Activated T-cell treated with anti-CD3 and anti-CD28 coated beads, Interleukin-2, amount 50 U/mL, for 1 hour (primary cell): ENCODE data around the gene CAMK1D.
"Not testable (repeated sequence)": the region's sequence is repeated elsewhere in the genome, so short reads cannot be mapped to it uniquely, and the experiment has no call there.

Source experiments
- DNase-seq: peaks from one replicate; pipeline ENCODE4 v3.0.0-alpha.2; 2020

Gene CAMK1D

DNA sequence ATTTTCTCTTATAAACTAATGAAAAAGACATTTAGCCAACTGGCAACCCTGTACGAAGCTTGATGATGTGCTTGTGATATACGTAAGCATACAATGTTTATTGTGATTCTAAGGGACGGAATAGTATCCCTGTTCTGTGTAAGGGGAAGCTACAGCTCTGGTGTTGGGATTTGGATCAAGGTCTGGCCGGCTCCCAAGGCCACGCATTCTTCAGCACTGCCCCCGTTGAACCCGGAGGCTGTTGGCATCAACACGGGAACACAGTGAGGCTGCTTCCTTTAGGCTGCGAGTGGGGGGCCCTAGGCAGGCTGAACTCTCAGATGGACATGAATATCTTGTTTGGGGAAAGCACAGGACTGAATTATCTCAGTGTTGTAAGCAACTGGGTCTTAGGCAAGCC is 180.6 kb downstream of the CAMK1D start:
- no peak for DNase-seq

DNA sequence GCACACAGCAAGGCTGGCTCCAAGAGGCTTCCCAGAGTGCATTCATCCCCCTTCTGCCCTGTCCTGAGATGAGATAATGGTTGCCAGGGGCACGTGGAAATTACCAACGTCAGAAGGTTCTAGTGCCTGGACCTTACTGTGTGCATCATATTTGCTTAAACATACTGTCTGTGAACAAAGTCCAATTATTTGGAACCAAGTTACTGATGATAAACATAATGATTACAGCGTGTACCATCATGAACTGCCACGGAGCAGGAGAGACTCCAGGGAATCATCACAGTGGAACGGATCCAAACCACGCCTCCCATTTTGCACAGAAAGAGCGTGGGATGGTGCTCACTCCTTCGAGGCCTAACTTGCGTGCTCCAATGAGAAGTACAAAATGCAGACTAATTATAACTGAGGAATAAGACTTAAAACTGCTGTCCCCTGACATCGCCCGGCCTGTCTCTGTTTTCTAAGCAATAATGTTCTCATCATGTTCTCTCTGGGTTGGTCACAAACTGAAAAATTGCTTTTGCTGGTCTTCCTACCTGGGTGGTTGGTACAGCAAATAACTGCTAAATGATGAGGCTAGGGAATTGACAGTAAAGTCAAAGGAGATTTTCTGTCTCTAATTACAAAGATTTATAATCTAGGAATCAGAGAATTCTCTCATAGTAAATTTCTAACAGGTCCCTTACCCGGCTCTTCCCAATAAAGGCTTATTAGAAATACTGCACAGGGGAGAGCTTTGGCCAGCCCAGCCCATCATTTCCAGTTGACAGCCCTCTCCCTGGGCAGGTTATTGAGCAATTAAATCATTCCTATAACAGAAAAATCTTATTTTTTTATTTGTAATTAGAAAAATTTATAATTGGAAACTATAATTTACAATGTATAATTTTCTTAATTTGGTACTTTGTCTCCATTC is 182.2 kb downstream of the CAMK1D start:
- no peak for DNase-seq

DNA sequence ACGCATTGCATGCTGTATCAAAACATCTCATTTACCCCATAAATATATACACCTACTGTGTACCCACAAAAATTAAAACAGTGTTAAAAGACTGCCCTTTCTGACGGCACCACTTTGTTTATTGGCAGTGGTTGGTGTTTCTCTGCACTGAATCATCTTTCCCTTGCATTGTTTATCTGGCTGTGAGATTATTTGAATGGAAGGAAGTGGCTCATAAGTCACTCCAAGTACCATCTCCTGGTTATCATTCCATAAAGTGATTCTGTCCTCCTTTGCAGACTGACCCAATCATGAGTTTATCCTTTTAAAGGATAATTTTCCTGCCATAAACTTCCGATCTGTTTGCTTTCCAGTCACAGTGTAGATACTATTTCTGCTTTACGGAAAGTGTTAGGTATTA is 183.8 kb downstream of the CAMK1D start:
- DNase-seq, result no peak

DNA sequence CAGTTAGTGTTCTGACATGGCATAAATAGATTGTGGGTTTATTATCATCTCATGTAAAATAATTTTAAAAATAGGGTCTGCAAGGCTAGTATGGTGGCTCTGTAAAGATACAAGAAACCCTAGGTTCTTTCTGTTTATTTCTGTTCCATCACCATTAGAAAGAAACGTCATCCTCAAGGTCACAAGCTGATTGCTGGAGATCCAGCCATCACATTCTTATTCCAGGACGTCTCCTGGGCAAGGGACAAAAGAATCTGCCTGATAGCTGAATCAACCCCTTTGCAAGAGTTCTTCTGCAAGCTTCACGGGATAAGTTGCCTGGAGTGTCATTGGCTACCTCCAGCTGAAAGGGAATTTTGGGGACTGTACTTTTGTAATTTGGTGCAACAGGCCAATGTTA is 184.4 kb downstream of the CAMK1D start:
- no peak for DNase-seq

DNA sequence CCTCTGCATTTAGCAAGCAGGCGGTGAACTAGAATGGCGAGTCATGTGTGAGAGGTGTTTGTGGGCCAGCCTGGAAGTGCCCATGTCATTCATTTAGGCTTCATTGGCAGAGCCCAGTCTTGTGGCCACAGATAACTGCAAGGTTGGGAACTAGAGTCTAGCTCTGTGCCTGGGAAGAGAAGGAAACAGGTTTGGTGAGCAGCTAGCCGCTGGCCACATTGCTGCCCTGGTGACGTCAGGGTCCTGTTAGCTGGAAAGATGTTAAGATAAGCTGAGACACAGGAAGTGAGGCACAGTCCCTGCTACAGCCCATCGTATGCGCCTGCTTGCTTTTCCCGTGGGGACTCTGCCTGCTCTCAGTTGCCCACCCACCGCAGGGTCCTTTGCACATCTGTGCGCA is 185.5 kb downstream of the CAMK1D start:
- DNase-seq, result no peak

DNA sequence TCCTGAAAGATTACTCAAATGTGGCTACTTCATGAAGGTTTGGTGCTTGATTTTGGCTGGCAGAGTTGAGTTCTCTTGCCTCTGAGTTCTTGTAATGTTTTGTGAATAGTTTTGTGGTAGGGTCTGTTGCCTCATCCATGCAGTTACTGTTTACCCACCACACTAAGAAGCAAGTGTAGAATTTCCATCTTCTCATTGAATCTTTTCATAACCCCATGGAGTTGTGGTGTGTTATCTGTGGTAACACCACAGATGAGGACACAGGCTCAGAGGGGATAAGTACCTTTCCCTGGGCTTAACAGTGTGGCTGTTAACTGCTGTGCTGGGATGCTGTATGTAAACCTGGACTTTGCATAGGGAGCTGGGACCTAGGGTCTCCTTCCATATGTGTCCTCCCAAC is 186.3 kb downstream of the CAMK1D start:
- DNase-seq, result no peak

DNA sequence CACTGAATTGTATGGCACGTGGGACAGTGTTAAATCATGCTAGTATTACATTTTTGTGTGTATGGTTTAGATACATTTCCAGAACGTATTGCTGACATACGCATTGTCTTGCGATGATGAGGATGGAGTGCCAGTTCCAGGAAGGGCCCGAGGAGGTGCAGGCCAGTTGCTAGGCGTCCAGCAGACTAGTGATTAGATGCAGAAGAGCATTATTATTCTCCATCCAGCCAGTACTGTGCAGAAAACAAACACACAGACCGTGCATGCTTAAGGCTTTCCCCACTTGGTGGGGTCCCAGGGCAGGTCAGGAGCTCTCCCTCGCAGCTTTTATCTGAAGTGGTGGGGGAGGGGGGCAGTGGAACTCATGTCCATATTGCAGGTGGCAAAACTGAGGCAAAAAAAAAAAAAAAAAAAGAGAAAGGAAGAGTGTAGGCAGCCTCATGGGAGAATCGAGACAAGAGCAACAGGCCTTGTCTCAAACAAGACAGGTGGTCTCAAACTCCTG is 189.2 kb downstream of the CAMK1D start:
- no peak for DNase-seq

DNA sequence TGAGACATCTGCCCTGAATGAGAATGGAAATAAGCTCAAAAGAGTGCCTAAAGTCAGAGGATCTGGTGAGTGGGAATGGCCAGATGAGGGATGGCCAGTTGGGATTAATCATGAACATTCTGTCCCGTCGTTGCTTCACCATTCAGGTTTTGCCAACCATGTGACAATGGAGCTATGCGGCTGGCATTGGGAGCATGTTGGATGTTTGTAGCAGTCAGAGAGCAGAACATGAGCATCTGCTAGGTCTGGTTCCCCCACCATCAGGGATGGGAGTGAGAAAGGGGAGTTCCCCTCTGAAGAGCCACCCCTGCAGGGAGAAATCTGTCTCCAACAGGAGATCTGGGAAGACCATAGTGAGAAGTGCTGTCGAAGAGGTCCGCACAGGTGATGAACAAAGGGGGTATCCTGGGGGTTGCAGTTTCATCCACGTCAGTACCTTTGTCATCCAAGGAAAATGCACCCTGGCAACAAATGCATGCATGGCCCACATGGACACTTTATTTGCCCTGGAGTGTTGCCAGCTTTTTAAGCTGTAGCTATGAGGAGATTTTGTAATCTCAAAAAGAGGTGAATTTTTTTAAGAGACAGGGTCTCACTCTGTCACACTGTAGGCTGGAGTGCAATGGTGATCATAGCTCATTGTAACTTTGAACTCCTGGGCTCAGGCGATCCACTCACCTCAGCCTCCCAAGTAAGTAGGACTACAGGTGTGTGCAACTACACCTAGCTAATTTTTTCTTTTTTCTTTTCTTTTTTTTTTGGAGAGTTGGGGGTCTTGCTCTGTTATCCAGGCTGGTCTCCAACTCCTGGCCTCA is 190.2 kb downstream of the CAMK1D start:
- no peak for DNase-seq

DNA sequence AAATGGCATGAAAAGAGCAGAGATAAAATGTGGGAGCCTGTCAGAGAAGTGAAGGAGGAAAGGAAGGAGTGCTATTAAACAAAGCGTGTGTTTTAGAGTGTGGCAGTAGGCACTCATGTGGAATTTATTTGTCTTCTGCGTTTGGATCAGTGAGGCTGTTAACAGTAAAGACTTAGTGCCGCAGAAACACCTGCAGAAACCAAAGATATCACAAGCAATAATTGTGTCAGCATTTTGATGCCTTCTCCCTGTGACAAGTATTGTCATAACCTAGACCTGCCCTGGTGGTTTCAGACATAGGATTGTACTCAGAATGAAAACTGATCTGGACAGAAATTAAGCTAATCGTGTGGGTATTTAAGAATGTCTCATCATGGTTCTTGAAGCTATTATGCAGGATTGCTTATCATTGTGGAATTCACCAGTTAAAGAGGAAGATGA is 191.0 kb downstream of the CAMK1D start:
- DNase-seq, result no peak

DNA sequence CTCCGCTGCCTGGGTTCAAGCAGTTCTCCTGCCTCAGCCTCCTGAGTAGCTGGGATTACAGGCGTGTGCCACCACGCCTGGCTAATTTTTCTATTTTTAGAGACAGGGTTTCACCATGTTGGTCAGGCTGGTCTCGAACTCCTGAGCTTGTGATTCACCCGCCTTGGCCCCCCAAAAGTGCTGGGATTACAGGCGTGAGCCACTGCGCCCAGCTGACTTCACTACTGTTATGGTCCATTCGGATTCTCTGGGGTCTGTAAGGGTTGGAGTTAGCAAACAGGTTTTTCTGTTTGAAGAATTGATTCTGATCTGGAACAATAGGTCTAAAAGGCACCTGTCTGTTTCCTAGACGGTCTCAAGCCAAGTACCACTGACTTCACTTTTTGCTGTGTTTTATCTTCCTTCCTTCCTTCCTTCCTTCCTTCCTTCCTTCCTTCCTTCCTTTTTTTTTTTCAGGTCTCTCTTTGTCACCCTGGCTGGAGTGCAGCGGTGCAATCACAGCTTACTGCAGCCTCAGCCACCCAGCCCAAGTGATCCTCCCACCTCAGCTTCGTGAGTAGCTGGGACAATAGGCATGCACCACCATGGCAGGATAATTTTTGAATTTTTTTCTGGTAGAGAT is 192.2 kb downstream of the CAMK1D start:
- DNase-seq, result no peak

DNA sequence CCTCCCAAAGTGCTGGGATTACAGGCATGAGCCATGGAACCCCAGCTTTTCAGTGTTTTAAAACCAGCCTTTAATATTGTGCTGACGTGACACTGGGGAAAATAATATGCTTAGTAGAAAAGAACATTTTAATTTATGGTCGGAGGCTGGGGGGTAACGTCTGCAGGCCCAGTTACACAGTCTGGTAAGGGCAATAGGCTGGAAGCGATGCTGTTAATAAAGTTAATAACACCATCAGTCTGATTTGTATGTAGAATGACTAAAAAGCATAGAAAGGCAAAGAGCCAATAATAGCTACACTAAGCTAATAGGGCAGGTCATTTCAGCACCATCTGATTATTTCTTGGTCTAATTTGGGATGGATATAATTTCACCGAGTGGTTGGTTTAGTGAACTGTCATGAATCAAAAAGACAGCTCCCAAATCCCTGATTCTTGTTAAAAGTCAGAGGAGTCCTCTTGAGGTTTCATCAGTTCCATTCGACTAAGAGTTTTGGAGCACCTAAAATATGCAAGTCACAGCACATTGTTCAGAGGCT is 192.9 kb downstream of the CAMK1D start:
- no peak for DNase-seq

DNA sequence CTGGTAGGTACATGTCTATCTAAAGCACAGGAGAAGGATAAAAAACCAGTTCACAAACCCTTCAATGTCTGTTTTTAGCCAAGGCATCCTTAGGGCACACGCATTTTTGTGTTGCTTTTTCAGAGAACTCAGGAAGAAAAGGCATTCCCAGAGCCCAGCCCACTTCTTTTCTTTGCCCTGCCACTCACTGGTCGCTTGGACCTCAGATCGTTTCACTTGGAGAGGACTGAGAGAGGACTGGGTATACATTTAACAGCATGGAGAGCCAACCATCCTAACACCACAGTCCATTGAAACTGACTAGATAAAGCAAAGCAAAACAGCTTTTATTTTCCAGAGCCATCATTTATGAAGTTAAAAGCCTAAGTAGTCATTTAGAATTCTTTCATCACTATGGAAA is 194.2 kb downstream of the CAMK1D start:
- no peak for DNase-seq

DNA sequence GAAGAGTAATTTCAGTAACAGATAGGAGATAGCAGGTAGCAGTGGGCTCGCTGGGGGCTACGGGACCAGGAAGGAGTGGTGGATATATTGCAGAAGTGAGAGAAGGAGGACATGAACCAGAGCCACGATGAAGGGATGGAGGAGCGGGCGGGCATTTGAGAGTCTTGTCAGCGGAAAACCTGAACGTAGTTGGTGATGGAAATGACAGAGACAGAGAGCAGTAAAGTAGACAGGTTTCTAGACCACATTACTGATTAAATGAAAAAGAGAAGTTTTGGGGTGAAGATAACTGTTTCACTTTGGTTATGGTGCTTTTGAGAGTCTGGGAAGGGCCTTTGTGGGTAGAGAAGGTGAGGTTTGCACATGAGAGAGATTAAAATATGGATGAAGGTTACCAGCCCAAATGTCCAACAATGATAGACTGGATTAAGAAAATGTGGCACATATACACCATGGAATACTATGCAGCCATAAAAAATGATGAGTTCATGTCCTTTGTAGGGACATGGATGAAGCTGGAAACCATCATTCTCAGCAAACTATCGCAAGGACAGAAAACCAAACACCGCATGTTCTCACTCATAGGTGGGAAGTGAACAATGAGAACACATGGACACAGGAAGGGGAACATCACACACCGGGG is 196.9 kb downstream of the CAMK1D start:
- not testable (repeated sequence) for DNase-seq

DNA sequence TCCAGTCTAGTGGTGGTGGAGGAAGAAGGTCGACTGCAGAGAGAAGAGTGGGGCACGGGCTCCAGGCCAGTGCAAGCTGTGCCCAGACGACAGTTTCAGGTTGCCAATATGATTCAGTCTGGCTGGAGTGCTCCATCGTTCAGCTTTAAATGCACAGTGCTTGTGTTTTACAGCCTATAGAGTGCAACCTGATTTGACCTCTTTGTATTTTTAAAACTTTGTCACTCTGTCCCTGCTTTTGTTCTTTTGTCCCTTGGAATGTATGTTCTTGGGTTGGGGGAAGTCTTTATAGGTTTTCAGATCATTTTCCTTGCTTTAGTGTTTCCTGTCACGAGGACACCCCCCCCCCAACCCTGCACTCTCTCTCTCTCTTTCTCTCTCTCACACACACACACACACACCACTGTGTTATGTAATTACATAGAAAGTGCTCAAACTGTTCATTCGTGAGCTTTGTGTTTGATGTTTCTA is 198.0 kb downstream of the CAMK1D start:
- no peak for DNase-seq

DNA sequence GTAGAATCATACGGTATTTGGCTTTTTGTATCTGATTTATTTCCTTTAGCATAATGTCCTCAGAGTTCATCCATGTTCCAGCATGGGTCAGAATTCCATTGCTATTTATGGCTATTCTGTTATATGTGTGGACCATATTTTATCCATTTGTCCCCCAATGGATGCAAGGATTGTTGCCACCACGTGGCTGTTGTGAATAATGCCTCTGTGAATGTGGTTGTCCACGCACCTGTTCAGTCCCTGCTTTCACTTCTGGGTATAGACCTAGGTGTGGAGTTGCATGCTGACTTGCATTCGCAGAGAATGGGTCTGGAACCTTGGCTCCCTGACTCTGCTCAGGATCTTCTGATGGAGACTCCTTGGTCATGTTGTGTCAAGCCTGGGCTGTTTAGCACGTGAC is 199.9 kb downstream of the CAMK1D start:
- DNase-seq, result no peak

DNA sequence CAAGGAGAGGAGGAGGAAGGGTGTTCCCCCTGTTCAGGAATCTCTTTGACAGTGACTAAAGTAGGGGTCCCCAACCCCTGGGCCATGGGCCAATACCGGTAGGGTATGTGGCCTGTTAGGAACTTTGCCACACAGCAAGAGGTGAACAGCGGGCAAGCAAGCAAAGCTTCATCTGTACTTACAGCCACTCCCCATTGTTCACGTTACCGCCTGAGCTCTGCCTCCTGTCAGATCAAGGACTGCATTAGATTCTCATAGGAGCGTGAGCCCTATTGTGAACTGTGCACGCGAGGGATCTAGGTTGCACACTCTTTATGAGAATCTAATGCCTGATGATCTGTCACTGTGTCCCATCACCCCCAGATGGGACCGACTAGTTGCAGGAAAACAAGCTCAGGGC is 201.6 kb downstream of the CAMK1D start:
- no peak for DNase-seq

DNA sequence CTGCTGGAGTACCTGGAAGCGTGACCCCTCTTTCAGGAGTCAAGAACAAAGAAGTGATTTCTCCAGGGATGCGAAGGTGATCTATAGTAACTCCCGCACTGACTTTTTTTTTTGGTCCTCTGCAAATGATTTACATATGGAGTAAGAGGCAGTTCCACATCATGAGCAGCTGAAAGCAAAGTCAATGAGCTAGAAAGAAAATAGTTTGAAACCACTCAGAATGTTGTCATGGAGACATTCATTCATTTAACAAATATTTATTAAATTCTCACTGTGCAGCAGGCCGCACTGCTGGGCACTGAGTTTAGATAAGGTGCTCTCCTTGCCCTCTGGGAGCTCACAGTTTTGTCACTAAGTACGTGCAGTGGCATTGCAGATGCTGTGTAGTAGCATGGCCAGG is 206.7 kb downstream of the CAMK1D start:
- no peak for DNase-seq

DNA sequence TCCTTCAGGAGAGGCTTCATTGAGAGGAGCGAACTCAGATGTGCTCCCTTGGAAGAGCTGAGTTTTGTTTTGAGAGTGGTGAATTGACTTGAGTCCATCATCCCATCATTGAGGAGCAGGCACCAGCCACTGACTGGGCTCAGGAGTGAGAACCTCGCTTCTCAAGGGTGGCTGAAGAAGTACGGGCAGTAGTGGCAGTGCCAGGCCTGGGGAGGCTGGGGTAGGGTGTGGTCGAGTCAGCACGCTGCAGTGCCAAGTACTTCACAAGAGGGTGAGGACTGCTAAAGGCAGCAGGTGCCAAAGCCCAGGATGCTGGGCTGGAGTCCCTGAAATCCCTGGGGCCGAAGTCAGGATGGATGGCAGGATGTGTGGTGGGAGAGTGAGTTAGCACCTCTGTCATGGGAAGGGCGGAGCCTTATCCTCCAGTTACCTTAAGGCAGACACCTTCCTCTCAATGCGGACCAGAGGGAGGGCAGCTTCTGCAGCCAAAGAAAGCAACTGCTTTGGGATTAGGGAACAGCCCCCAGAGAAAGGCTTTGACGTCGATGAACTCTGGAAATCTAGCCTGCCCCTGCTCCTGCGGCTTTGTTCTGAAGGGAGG is 210.3 kb downstream of the CAMK1D start:
- DNase-seq, result no peak

DNA sequence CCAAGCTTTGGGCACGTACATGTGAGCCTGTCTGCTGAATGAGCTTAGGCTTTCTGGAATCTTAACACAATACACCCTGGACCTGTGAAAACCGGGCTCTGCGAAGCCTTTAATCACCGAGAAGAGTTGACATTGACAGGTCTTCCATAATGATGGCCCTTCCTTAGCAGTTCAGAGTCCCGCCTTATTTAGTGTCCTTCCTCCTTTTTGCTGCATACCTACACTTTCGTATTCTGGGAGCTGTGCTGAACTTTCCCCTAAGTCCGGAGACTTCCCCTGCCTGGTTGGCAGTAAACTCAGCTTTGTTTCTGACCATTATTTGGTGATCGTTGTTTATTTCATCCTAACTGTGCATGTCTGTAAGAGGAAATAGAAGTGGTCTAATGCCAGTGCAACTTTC is 212.0 kb downstream of the CAMK1D start:
- no peak for DNase-seq

DNA sequence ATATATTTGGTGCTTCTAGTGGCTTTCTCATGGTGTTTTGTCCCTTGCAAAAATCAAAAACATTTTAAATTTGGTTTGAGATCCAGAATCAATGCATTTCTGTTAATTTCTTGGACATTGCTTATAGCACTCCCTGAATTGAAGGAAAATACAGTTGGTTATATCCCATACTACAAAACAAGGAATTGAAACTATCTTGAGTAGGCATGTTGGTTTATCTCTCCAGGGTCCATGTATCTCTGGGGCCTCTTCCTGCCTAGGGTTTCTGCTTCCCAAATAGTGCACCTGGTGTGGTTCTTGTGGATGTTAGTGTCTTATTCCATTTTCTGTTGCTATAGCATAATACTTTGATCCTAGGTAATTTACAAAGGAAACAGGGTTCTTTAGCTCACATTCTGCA is 212.4 kb downstream of the CAMK1D start:
- no peak for DNase-seq

DNA sequence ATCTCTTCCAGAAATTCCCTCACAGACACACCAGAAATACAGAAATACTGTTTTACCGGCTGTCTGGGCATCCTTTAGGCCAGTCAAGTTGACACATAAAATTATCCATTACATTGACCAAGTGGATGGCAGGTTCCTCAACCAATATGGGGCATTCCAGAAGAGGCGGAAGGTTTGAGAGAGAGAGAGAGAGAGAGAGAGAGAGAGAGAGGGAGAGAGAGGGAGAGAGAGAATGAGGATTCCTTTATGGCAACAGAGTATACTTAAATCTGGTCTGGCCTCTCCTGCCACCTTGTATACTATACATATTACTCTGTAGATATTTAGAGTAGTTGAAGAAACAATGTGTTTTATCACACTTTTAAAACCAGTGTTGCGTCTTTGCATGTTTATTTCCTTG is 214.1 kb downstream of the CAMK1D start:
- no peak for DNase-seq

DNA sequence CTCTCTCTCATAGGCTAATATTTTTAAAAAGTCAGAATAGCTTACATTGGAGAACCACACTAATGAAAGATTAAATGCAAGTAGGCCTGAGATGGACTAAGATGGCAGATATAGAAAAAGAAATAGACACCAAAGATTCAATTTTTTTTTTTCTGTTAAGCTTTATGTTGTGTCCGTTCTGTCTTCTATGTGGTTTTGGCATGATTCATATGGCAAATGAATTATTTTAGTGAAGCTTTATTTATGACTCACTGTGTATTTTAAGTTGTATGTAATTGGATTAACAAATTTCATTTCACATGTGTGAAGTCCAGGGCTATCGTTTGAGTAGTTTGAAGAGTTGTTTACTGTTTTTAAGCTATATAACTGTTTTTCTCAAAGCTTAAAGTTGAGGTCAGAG is 214.8 kb downstream of the CAMK1D start:
- no peak for DNase-seq
